ENCODE measurements around the gene RAD51AP2. TPM values are rescaled to one million over a fixed set of nuclear protein-coding genes. Genes with fewer than 3 reads are reported as not detected.

RAD51AP2 gene
- total and polyA plus RNA-seq, 2 of the 8 experiments (the other 6 are each of a cell fraction or from before 2014, with no cell fraction given) = 0.02 to 0.20 TPM

DNA sequence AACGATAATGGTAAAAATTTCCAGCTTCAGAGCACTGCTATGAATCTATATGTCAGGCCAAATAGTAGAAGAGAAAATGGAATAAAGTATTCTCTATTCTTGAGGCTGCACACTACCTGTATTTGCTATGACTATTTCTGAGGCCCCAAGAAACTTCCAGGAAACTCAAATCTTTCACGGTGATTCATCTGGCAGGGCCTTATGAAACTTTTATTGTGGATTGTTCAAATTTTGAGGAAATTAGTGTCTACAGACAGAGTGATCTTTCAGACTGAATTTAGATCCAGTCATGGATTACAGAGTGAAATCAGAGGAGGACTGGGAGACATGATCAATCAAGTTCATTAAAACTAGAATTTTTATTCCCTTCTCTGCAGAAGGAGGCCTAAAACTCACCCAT, 18.2 kb upstream of the RAD51AP2 start:
- H3K9ac ChIP-seq (replicated peaks in 1 of 4; ENCODE audit: extremely low read depth in 1 of 4, low read depth in 3 of 4, low read length in 3 of 4) = no peak overlapping the region
- H3K36me3 ChIP-seq (ENCODE audit: control insufficient read depth in 2 of 4, insufficient read depth in 4 of 4, low read length in 3 of 4) = no peaks in the 10 kb centered on the region
- peaks cover 0 to 5% (median 0%) of the 10 kb centered on the region in 4 experiments; a peak in 1 of 7 replicates for H3K27me3 ChIP-seq (replicated peaks in 1 of 4; ENCODE audit: control insufficient read depth in 3 of 4, extremely low read depth in 1 of 4, insufficient read depth in 3 of 4, low read length in 3 of 4)
- H4K8ac ChIP-seq (ENCODE audit: extremely low read depth, insufficient read depth, low read length) = no peak overlapping the region
- H3K4me1 ChIP-seq (replicated peaks in 1 of 4; ENCODE audit: control insufficient read depth in 3 of 4, insufficient read depth in 4 of 4, low read length in 3 of 4) = peaks cover 0 to 4% (median 2%) of the 10 kb centered on the region in 4 experiments; a peak in 2 of 7 replicates
- H3K4me3 ChIP-seq (ENCODE audit: extremely low read depth in 1 of 4, insufficient read depth in 2 of 4, low read depth in 3 of 4, low read length in 4 of 4) = no peak overlapping the region
- H2BK15ac ChIP-seq (ENCODE audit: low read length) = 0 out of 2 replicates have a peak overlapping the region, but pooled peaks have one; percentile 18
- FAIRE-seq (no peak), DNase-seq (ENCODE audit: low read depth in 1 of 2, low spot score in 2 of 2) (no peak)
- H2BK5ac ChIP-seq (ENCODE audit: low read depth, low read length) = no peak overlapping the region
- H3K23ac ChIP-seq (ENCODE audit: insufficient read length) = no peak overlapping the region
- H3K9me3 ChIP-seq (ENCODE audit: insufficient read depth in 2 of 2, low read depth in 1 of 2, low read length in 1 of 2) = no peaks in the 10 kb centered on the region
- H3K14ac ChIP-seq (ENCODE audit: insufficient read length) = no peak overlapping the region
- H4K5ac ChIP-seq (ENCODE audit: insufficient read length, low read depth, low read length) = no peak overlapping the region
- peaks cover 18% of the 10 kb centered on the region for H3K23me2 ChIP-seq (ENCODE audit: low read depth, low read length)
- H2BK120ac ChIP-seq (replicated peaks; ENCODE audit: low read depth, low read length) = no peak overlapping the region
- H3K27ac ChIP-seq (ENCODE audit: low read depth, low read length) = no peak overlapping the region
- ChIA-PET CTCF (ENCODE audit: partially characterized antibody) (no interaction called here), POLR2A (ENCODE audit: partially characterized antibody) (no interaction called here)
- H4K91ac ChIP-seq (replicated peaks; ENCODE audit: insufficient read length, low read length) = no peak overlapping the region
- H3K79me2 ChIP-seq (ENCODE audit: control insufficient read depth in 1 of 2, insufficient read depth in 2 of 2, low read length in 2 of 2) = peaks cover 4 to 8% of the 10 kb centered on the region in 2 experiments; a peak in 3 of 4 replicates
- WGBS, 2 experiments (ENCODE audit: extremely low coverage in 1 of 2, insufficient coverage in 1 of 2, insufficient read length in 1 of 2, insufficient replicate concordance in 2 of 2, low coverage in 1 of 2, low lambda C conversion rate in 2 of 2, missing lambda C conversion rate in 1 of 2) = 84% methylated on average over 2 of the region's 2 CpGs; no CpG with 5 or more reads in 1 of the 2 experiments
- no peak overlapping the region for H3K56ac ChIP-seq (replicated peaks; ENCODE audit: insufficient read length, low read depth, low read length)
- H2AFZ ChIP-seq (ENCODE audit: low read length) = no peak overlapping the region
- H3K4ac ChIP-seq (replicated peaks; ENCODE audit: insufficient read length, low read depth, low read length) = peak overlapping the region; percentile 21
- H3K4me2 ChIP-seq (ENCODE audit: insufficient read depth in 1 of 2, low read depth in 2 of 2, low read length in 2 of 2) = no peak overlapping the region
- peaks cover 0 to 1% of the 10 kb centered on the region in 2 experiments for H4K20me1 ChIP-seq (replicated peaks in 1 of 2; ENCODE audit: control insufficient read depth in 1 of 2, insufficient read depth in 2 of 2, low read length in 2 of 2)
- H2AK5ac ChIP-seq (ENCODE audit: low read depth, low read length) = no peak overlapping the region
- no peak overlapping the region for H2BK20ac ChIP-seq (ENCODE audit: low read length)
- no peak overlapping the region for H2BK12ac ChIP-seq (ENCODE audit: low read depth, low read length)
- H3K79me1 ChIP-seq (ENCODE audit: low read depth, low read length) = no peaks in the 10 kb centered on the region; the same call in 1 of the 2 replicates
- H3K18ac ChIP-seq (ENCODE audit: extremely low read depth, low read length) = no peak overlapping the region
- no peak for TF ChIP-seq BCL11A (IDR thresholded peaks at IDR 0.05; ENCODE audit: low read depth in 2 of 2, low read length in 2 of 2)

All from H1 (cell line).